Fibroblast of lung (primary cell): ENCODE results near the gene RAB11FIP3.

ENCODE experiments used
- EZH2 ChIP-seq: IDR thresholded peaks from 2 replicates; pipeline ENCODE4 v1.5.1; 2012; ENCODE audit warnings: low read length, control low read depth, mild to moderate bottlenecking; ENCODE audit errors: missing control alignments
- TF ChIP-seq, protein P1 (sequence below), 2 donors: IDR thresholded peaks in 1 of 2; conservative IDR thresholded peaks in 1 of 2; 1 replicate in 1 of 2; 2 replicates in 1 of 2; pipeline ENCODE4 v1.5.1; 2011 to 2012; ENCODE audit warnings: low read length in 2 of 2, control low read depth in 1 of 2, inconsistent platforms in 1 of 2, low read depth in 1 of 2, mild to moderate bottlenecking in 1 of 2

DNA sequence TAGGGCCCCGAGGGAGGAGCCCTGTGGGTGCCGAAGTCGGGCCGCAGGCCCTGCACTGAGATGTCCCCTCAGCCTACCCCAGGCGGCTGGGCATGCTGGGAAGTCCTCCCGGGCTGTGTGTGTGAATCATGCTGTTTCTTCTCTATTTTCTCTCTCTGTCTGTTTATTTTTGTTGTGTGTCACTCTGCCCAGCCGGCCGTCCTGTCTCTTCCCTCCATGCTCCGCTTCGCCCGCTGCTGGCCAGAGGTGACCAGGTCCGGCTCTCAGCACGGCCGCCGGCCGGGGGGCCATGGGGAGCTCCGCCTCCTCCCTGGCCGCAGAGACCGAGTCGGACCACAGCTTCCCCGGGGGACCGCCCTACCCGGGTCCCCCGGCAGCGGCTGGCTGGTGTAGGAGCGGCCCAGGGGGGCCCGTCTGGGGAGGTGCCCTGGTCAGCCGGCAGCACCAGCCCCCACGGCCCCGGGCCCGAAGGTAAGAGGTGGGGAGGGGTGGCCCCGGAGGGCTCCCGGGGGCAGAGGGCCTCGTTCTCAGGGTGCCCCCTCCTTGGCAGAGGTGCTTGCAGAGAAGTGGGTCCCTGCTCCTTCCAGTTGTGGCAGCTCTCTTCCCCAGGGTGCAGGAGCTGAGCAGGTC is 114.6 kb downstream of the RAB11FIP3 start:
- TF ChIP-seq, protein P1, sequence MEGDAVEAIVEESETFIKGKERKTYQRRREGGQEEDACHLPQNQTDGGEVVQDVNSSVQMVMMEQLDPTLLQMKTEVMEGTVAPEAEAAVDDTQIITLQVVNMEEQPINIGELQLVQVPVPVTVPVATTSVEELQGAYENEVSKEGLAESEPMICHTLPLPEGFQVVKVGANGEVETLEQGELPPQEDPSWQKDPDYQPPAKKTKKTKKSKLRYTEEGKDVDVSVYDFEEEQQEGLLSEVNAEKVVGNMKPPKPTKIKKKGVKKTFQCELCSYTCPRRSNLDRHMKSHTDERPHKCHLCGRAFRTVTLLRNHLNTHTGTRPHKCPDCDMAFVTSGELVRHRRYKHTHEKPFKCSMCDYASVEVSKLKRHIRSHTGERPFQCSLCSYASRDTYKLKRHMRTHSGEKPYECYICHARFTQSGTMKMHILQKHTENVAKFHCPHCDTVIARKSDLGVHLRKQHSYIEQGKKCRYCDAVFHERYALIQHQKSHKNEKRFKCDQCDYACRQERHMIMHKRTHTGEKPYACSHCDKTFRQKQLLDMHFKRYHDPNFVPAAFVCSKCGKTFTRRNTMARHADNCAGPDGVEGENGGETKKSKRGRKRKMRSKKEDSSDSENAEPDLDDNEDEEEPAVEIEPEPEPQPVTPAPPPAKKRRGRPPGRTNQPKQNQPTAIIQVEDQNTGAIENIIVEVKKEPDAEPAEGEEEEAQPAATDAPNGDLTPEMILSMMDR (conservative IDR thresholded peaks at IDR 0.05 in 1 of 2, IDR thresholded peaks at IDR 0.05 in 1 of 2; ENCODE audit: low read depth in 1 of 2, low read length in 2 of 2): peak in 1 of 2 donors; percentile 32
- TF ChIP-seq EZH2: no peak
